H1 (cell line): Measurements from ENCODE around the gene EGFLAM. TPM values are rescaled to one million over a fixed set of nuclear protein-coding genes. Genes with fewer than 3 reads are reported as not detected.

Experiments used
- CTCF ChIA-PET: fragments of 300-600 bp; sonication (Branson Sonifier 250); formaldehyde crosslinking; loops from one replicate; lab custom pipeline; 2021; ENCODE audit not compliant: partially characterized antibody; lab: Charles Lee
- POLR2A ChIA-PET: fragments of 300-600 bp; sonication (Branson Sonifier 250); formaldehyde crosslinking; loops from one replicate; lab custom pipeline; 2021; ENCODE audit warnings: inconsistent platforms; ENCODE audit not compliant: partially characterized antibody; lab: Charles Lee
- DNase-seq, 2 experiments: peaks; one replicate each; pipeline versions ENCODE4 v3.0.0 to v3.0.0-alpha.2; 2010 to 2022; ENCODE audit warnings: low spot score in 2 of 2, low read depth in 1 of 2, mixed read lengths in 1 of 2
- FAIRE-seq: peaks from 2 replicates; lab custom pipeline; 2011; peaks lifted over from hg19 to GRCh38; lab: Jason Lieb, UNC
- H2AFZ ChIP-seq: 2 replicates; pipeline ENCODE4 v1.8.1; 2012; ENCODE audit warnings: low read length, inconsistent platforms
- H2AK5ac ChIP-seq: 2 replicates; pipeline ENCODE4 v1.6.1; 2013; ENCODE audit warnings: low read depth, low read length
- H2BK120ac ChIP-seq: replicated peaks from 2 replicates; pipeline ENCODE3; 2013; ENCODE audit warnings: low read depth, low read length, inconsistent platforms
- H2BK12ac ChIP-seq: 2 replicates; pipeline ENCODE4 v1.6.1; 2013; ENCODE audit warnings: low read depth, low read length
- H2BK15ac ChIP-seq: 2 replicates; pipeline ENCODE4 v1.6.1; 2013; ENCODE audit warnings: low read length
- H2BK20ac ChIP-seq: 2 replicates; pipeline ENCODE4 v1.6.1; 2013; ENCODE audit warnings: low read length
- H2BK5ac ChIP-seq: 2 replicates; pipeline ENCODE4 v1.6.1; 2013; ENCODE audit warnings: low read depth, low read length
- H3K14ac ChIP-seq: 2 replicates; pipeline ENCODE4 v1.6.1; 2013; ENCODE audit warnings: inconsistent platforms; ENCODE audit not compliant: insufficient read length
- H3K18ac ChIP-seq: 2 replicates; pipeline ENCODE4 v1.6.1; 2013; ENCODE audit warnings: low read length; ENCODE audit errors: extremely low read depth
- H3K23ac ChIP-seq: 2 replicates; pipeline ENCODE4 v1.6.1; 2013; ENCODE audit warnings: inconsistent platforms; ENCODE audit not compliant: insufficient read length
- H3K23me2 ChIP-seq: 2 replicates; pipeline ENCODE4 v1.6.1; 2013; ENCODE audit warnings: low read depth, low read length
- H3K27ac ChIP-seq: 2 replicates; pipeline ENCODE4 v1.6.1; 2011; ENCODE audit warnings: low read depth, low read length, inconsistent platforms
- H3K27me3 ChIP-seq, 4 experiments: replicated peaks in 1 of 4; 1 replicate in 1 of 4; 2 replicates in 3 of 4; pipeline versions ENCODE4 v1.6.1 to v1.8.1; 2011 to 2013; ENCODE audit warnings: low read length in 3 of 4, mild to moderate bottlenecking in 3 of 4, inconsistent platforms in 2 of 4, mixed read lengths in 2 of 4, moderate library complexity in 1 of 4; ENCODE audit not compliant: control insufficient read depth in 3 of 4, insufficient read depth in 3 of 4; ENCODE audit errors: extremely low read depth in 1 of 4
- H3K36me3 ChIP-seq, 4 experiments: 2 replicates each; pipeline versions ENCODE4 v1.6.1 to v1.8.1; 2011 to 2013; ENCODE audit warnings: mild to moderate bottlenecking in 4 of 4, low read length in 3 of 4, moderate library complexity in 2 of 4, control low read depth in 1 of 4, inconsistent platforms in 1 of 4; ENCODE audit not compliant: insufficient read depth in 4 of 4, control insufficient read depth in 2 of 4
- H3K4ac ChIP-seq: replicated peaks from 2 replicates; pipeline ENCODE3; 2013; ENCODE audit warnings: low read length, low read depth, mixed read lengths, inconsistent platforms; ENCODE audit not compliant: insufficient read length
- H3K4me1 ChIP-seq, 4 experiments: replicated peaks in 1 of 4; 1 replicate in 1 of 4; 2 replicates in 3 of 4; pipeline versions ENCODE4 v1.6.1 to v1.8.1; 2011 to 2013; ENCODE audit warnings: low read length in 3 of 4, inconsistent platforms in 2 of 4, mixed read lengths in 1 of 4; ENCODE audit not compliant: insufficient read depth in 4 of 4, control insufficient read depth in 3 of 4
- H3K4me2 ChIP-seq, 2 experiments: 2 replicates each; pipeline versions ENCODE4 v1.6.1 to v1.8.1; 2011 to 2013; ENCODE audit warnings: low read depth in 2 of 2, low read length in 2 of 2, control low read depth in 1 of 2, inconsistent platforms in 1 of 2, mild to moderate bottlenecking in 1 of 2; ENCODE audit not compliant: insufficient read depth in 1 of 2
- H3K4me3 ChIP-seq, 4 experiments: fragments of 200-600, 300-600 bp in 1 of 4; sonication (generic), shearing (Covaris generic), sonication (Bioruptor Twin) in 1 of 4; 2 replicates each; pipeline versions ENCODE4 v1.5.1 to v1.8.1; 2011 to 2016; ENCODE audit warnings: low read length in 4 of 4, low read depth in 3 of 4, control low read depth in 2 of 4, inconsistent platforms in 2 of 4, mild to moderate bottlenecking in 2 of 4, mixed read lengths in 1 of 4, moderate library complexity in 1 of 4; ENCODE audit not compliant: insufficient read depth in 2 of 4; ENCODE audit errors: extremely low read depth in 1 of 4
- H3K56ac ChIP-seq: replicated peaks from 2 replicates; pipeline ENCODE3; 2013; ENCODE audit warnings: low read depth, mild to moderate bottlenecking, mixed read lengths, low read length, inconsistent platforms; ENCODE audit not compliant: insufficient read length
- H3K79me1 ChIP-seq: 2 replicates; pipeline ENCODE4 v1.6.1; 2013; ENCODE audit warnings: low read depth, low read length, control low read depth
- H3K79me2 ChIP-seq, 2 experiments: 2 replicates each; pipeline versions ENCODE4 v1.6.1 to v1.8.1; 2012 to 2013; ENCODE audit warnings: low read length in 2 of 2, mild to moderate bottlenecking in 2 of 2, inconsistent platforms in 1 of 2; ENCODE audit not compliant: insufficient read depth in 2 of 2, control insufficient read depth in 1 of 2
- H3K9ac ChIP-seq, 4 experiments: replicated peaks in 1 of 4; 1 replicate in 1 of 4; 2 replicates in 3 of 4; pipeline versions ENCODE4 v1.6.1 to v1.8.1; 2011 to 2013; ENCODE audit warnings: low read depth in 3 of 4, low read length in 3 of 4, control low read depth in 2 of 4, mild to moderate bottlenecking in 2 of 4, moderate library complexity in 2 of 4, inconsistent platforms in 1 of 4; ENCODE audit errors: extremely low read depth in 1 of 4
- H3K9me3 ChIP-seq, 2 experiments: 2 replicates each; pipeline versions ENCODE4 v1.6.1 to v1.8.1; 2012 to 2013; ENCODE audit warnings: mild to moderate bottlenecking in 2 of 2, moderate library complexity in 2 of 2, control low read depth in 1 of 2, inconsistent platforms in 1 of 2, low read depth in 1 of 2, low read length in 1 of 2, mixed read lengths in 1 of 2; ENCODE audit not compliant: insufficient read depth in 2 of 2
- H4K20me1 ChIP-seq, 2 experiments: replicated peaks in 1 of 2; 2 replicates each; pipeline versions ENCODE3 to v1.8.1; 2011 to 2013; ENCODE audit warnings: inconsistent platforms in 2 of 2, low read length in 2 of 2, mild to moderate bottlenecking in 1 of 2; ENCODE audit not compliant: insufficient read depth in 2 of 2, control insufficient read depth in 1 of 2
- H4K5ac ChIP-seq: 2 replicates; pipeline ENCODE4 v1.6.1; 2013; ENCODE audit warnings: low read length, low read depth, mixed read lengths, inconsistent platforms; ENCODE audit not compliant: insufficient read length
- H4K8ac ChIP-seq: 2 replicates; pipeline ENCODE4 v1.8.0; 2013; ENCODE audit warnings: mild to moderate bottlenecking, moderate library complexity, low read length, inconsistent platforms; ENCODE audit not compliant: insufficient read depth; ENCODE audit errors: extremely low read depth
- H4K91ac ChIP-seq: replicated peaks from 2 replicates; pipeline ENCODE3; 2013; ENCODE audit warnings: low read length, mixed read lengths, inconsistent platforms; ENCODE audit not compliant: insufficient read length
- ASH2L ChIP-seq: fragments of 200-600, 300-600 bp; sonication (generic); IDR thresholded peaks from one replicate; pipeline ENCODE4 v1.7.1; 2017; ENCODE audit warnings: low read length
- ATF2 ChIP-seq: IDR thresholded peaks from 2 replicates; pipeline ENCODE4 v1.6.1; 2012; ENCODE audit warnings: low read length, inconsistent platforms
- BCL11A ChIP-seq, 2 experiments: IDR thresholded peaks; one replicate each; pipeline ENCODE4 v1.6.1; 2011; ENCODE audit warnings: low read depth in 2 of 2, low read length in 2 of 2, mild to moderate bottlenecking in 2 of 2
- BRCA1 ChIP-seq: IDR thresholded peaks from 2 replicates; pipeline ENCODE4 v1.6.1; 2012; ENCODE audit warnings: low read depth, low read length, improper control_type of control experiment
- CBX5 ChIP-seq: fragments of 300-800, 300-1000 bp; sonication (generic); IDR thresholded peaks from 2 replicates; pipeline ENCODE4 v1.7.1; 2016; ENCODE audit warnings: antibody characterized with exemption, low read length, low read depth
- EGR1 ChIP-seq: IDR thresholded peaks from 2 replicates; pipeline ENCODE4 v1.6.1; 2011; ENCODE audit warnings: low read depth, low read length, borderline replicate concordance
- EZH2 ChIP-seq: fragments of 200-600 bp; sonication (generic); IDR thresholded peaks from 2 replicates; pipeline ENCODE4 v1.7.1; 2012; ENCODE audit warnings: low read depth, mild to moderate bottlenecking, moderate library complexity, low read length, inconsistent platforms; ENCODE audit not compliant: severe bottlenecking
- GABPA ChIP-seq: IDR thresholded peaks from 2 replicates; pipeline ENCODE4 v1.6.1; 2011; ENCODE audit warnings: mild to moderate bottlenecking, low read length, moderate library complexity, borderline replicate concordance; ENCODE audit not compliant: insufficient read depth
- KDM4A ChIP-seq: IDR thresholded peaks from one replicate; pipeline ENCODE4 v1.7.1; 2012; ENCODE audit warnings: low read depth, mild to moderate bottlenecking, moderate library complexity, low read length, inconsistent platforms; ENCODE audit not compliant: severe bottlenecking
- KDM5A ChIP-seq: fragments of 200-600 bp; IDR thresholded peaks from 2 replicates; pipeline ENCODE4 v1.7.1; 2012; ENCODE audit warnings: mild to moderate bottlenecking, low read length, inconsistent platforms, mixed read lengths
- MAFK ChIP-seq: IDR thresholded peaks from 2 replicates; pipeline ENCODE4 v1.6.1; 2012; ENCODE audit warnings: low read depth, mild to moderate bottlenecking, improper control_type of control experiment, low read length
- SP1 ChIP-seq: IDR thresholded peaks from 2 replicates; pipeline ENCODE4 v1.6.1; 2011; ENCODE audit warnings: low read depth, low read length
- ZNF274 ChIP-seq: IDR thresholded peaks from 2 replicates; pipeline ENCODE4 v1.7.0; 2012; ENCODE audit warnings: low read length, borderline replicate concordance; ENCODE audit errors: extremely low read depth
- WGBS, 2 experiments: shearing (Covaris generic) in 1 of 2; methylation state at CpG; one replicate each; pipeline versions ENCODE4 v1.1.6 to v1.1.7; 2013 to 2015; ENCODE audit warnings: low lambda C conversion rate in 2 of 2, mixed read lengths in 2 of 2, inconsistent platforms in 1 of 2, low coverage in 1 of 2, missing lambda C conversion rate in 1 of 2; ENCODE audit not compliant: insufficient replicate concordance in 2 of 2, insufficient coverage in 1 of 2, insufficient read length in 1 of 2; ENCODE audit errors: extremely low coverage in 1 of 2, missing lambda C conversion rate in 1 of 2; 5-methylcytosine and 5-hydroxymethylcytosine counted together
- polyA plus RNA-seq, 7 experiments: library from polyadenylated mRNA; depleted of rRNA in 3 of 7; stranded (reverse) in 5 of 7; unstranded in 2 of 7; fragments of >200 nt in 5 of 7; fragments of 200-250 nt in 2 of 7; gene quantifications; 1 replicate in 5 of 7; 2 replicates in 1 of 7; 4 replicates in 1 of 7; pipeline versions ENCODE4 v1.2.1 to v1.2.3, GENCODE V29; 2011 to 2013; ENCODE audit warnings: missing spikeins in 2 of 7, mixed read lengths in 2 of 7
- total RNA-seq: library from RNA; stranded (reverse); fragmentation: NEBNext Ultra II Directional; extraction: Animal tissue kit (Norgen Biotek cat#: 25700); gene quantifications from 2 replicates; pipeline ENCODE4 v1.2.1, GENCODE V29; 2021

The EGFLAM gene
- total and polyA plus RNA-seq, 2 of the 8 experiments (the other 6 are each of a cell fraction or from before 2014, with no cell fraction given): 0.20 to 0.24 TPM

- CTCF ChIA-PET: interaction anchor here (0.7 to 2.5 kb wide), 2 partner anchors 21 to 26 kb away, joined by 3 to 8 read pairs; no protein-coding TSS in a partner anchor
- no peak overlapping the region for H4K5ac ChIP-seq
- WGBS, 2 experiments: 83% methylated on average over 2 of the region's 2 CpGs; no CpG with 5 or more reads in 1 of the 2 experiments
- no peaks in the 10 kb centered on the region for H3K79me2 ChIP-seq
- no peak overlapping the region for H3K27ac ChIP-seq
- H2BK120ac ChIP-seq: no peak overlapping the region
- H3K14ac ChIP-seq: no peak overlapping the region
- H3K4ac ChIP-seq: no peak overlapping the region
- H3K27me3 ChIP-seq: no peaks in the 10 kb centered on the region
- no peak overlapping the region for H4K8ac ChIP-seq
- no peak overlapping the region for H3K9ac ChIP-seq
- H3K18ac ChIP-seq: no peak overlapping the region
- H3K79me1 ChIP-seq: no peaks in the 10 kb centered on the region
- H3K4me2 ChIP-seq: no peak overlapping the region
- no peak overlapping the region for H3K23ac ChIP-seq
- FAIRE-seq (no peak), DNase-seq (no peak)
- H3K4me1 ChIP-seq: no peaks in the 10 kb centered on the region; a peak in 1 of 7 replicates
- POLR2A ChIA-PET: no interaction called here
- H3K56ac ChIP-seq: no peak overlapping the region
- H2BK12ac ChIP-seq: no peak overlapping the region
- no peak overlapping the region for H2BK15ac ChIP-seq
- H2BK5ac ChIP-seq: no peak overlapping the region
- no peak overlapping the region for H4K91ac ChIP-seq
- H2AFZ ChIP-seq: no peak overlapping the region
- H3K9me3 ChIP-seq: no peaks in the 10 kb centered on the region
- H3K4me3 ChIP-seq: no peak overlapping the region
- no peaks in the 10 kb centered on the region for H4K20me1 ChIP-seq
- no peak overlapping the region for H2AK5ac ChIP-seq
- no peaks in the 10 kb centered on the region for H3K36me3 ChIP-seq
- peaks cover 1% of the 10 kb centered on the region; the same call in 1 of the 2 replicates for H3K23me2 ChIP-seq
- no peak overlapping the region for H2BK20ac ChIP-seq
- TF ChIP-seq BCL11A (IDR thresholded peaks at IDR 0.05; ENCODE audit: low read depth in 2 of 2, low read length in 2 of 2) (no peak), ATF2 (no peak), EGR1 (no peak), KDM5A (no peak), KDM4A (no peak), ZNF274 (no peak), BRCA1 (no peak), EZH2 (no peak), CBX5 (no peak), GABPA (no peak), SP1 (no peak), MAFK (no peak), ASH2L (no peak)
These were observed 188.7 kb downstream of the EGFLAM start for GRCh38 chr5:38447056-38447455.
